ENCODE data around the gene C1orf74.
"Not testable (repeated sequence)": the region's sequence is repeated elsewhere in the genome, so short reads cannot be mapped to it uniquely, and the experiment has no call there.

Gene C1orf74

GRCh38 chr1:209793711-209794110 is 9.4 kb upstream of the C1orf74 start:
- not testable (repeated sequence) for H3K79me1 ChIP-seq (ENCODE audit: low read length); H3K36me3 ChIP-seq (ENCODE audit: control insufficient read depth, insufficient read depth, low read length); H2BK15ac ChIP-seq (replicated peaks; ENCODE audit: low read depth); DNase-seq; H4K5ac ChIP-seq (ENCODE audit: low read length); H3K4me1 ChIP-seq (ENCODE audit: control insufficient read depth, low read depth, low read length); H2BK120ac ChIP-seq (ENCODE audit: low read depth, low read length); H3K4ac ChIP-seq (ENCODE audit: low read depth, low read length); H4K8ac ChIP-seq (ENCODE audit: low read depth, low read length); H3K9ac ChIP-seq (ENCODE audit: low read length); H3K4me2 ChIP-seq (ENCODE audit: low read length); H3K79me2 ChIP-seq (ENCODE audit: control insufficient read depth, insufficient read depth, low read length); H2AK5ac ChIP-seq (ENCODE audit: low read length); H3K27me3 ChIP-seq (ENCODE audit: insufficient read depth, low read length, poor library complexity); H2BK5ac ChIP-seq (ENCODE audit: low read length); H3K27ac ChIP-seq (ENCODE audit: low read depth, low read length); H3K56ac ChIP-seq (ENCODE audit: low read length); H3K4me3 ChIP-seq (ENCODE audit: low read length); H3K23ac ChIP-seq (ENCODE audit: low read length); H3K18ac ChIP-seq (ENCODE audit: low read length)
- WGBS (ENCODE audit: extremely low coverage, insufficient coverage, low lambda C conversion rate) = no CpG with 5 or more reads among the region's 3 CpGs

GRCh38 chr1:209791920-209792319 is 7.6 kb upstream of the C1orf74 start:
- H3K36me3 ChIP-seq (ENCODE audit: control insufficient read depth, insufficient read depth, low read length) = no peaks in the 10 kb centered on the region
- H3K79me1 ChIP-seq (ENCODE audit: low read length) = no peaks in the 10 kb centered on the region
- H3K56ac ChIP-seq (ENCODE audit: low read length) = no peak overlapping the region
- no peaks in the 10 kb centered on the region for H3K79me2 ChIP-seq (ENCODE audit: control insufficient read depth, insufficient read depth, low read length)
- no peak overlapping the region for H3K9ac ChIP-seq (ENCODE audit: low read length)
- H3K27ac ChIP-seq (ENCODE audit: low read depth, low read length) = no peak overlapping the region
- H3K4me2 ChIP-seq (ENCODE audit: low read length) = no peak overlapping the region
- no peak overlapping the region for H3K4me3 ChIP-seq (ENCODE audit: low read length)
- no peak overlapping the region for H2BK5ac ChIP-seq (ENCODE audit: low read length)
- no peak overlapping the region for H3K4ac ChIP-seq (ENCODE audit: low read depth, low read length)
- H4K8ac ChIP-seq (ENCODE audit: low read depth, low read length) = no peak overlapping the region
- no peak overlapping the region for H2BK15ac ChIP-seq (replicated peaks; ENCODE audit: low read depth)
- H3K4me1 ChIP-seq (ENCODE audit: control insufficient read depth, low read depth, low read length) = no peaks in the 10 kb centered on the region
- no peak for DNase-seq
- no peak overlapping the region for H2AK5ac ChIP-seq (ENCODE audit: low read length)
- H4K5ac ChIP-seq (ENCODE audit: low read length) = no peak overlapping the region
- H3K18ac ChIP-seq (ENCODE audit: low read length) = no peak overlapping the region
- H2BK120ac ChIP-seq (ENCODE audit: low read depth, low read length) = no peak overlapping the region
- H3K23ac ChIP-seq (ENCODE audit: low read length) = no peak overlapping the region
- no CpG with 5 or more reads among the region's 1 CpG for WGBS (ENCODE audit: extremely low coverage, insufficient coverage, low lambda C conversion rate)
- no peaks in the 10 kb centered on the region for H3K27me3 ChIP-seq (ENCODE audit: insufficient read depth, low read length, poor library complexity)

GRCh38 chr1:209790286-209791193 is 6.2 kb upstream of the C1orf74 start:
- Histone ChIP-seq H4K5ac (ENCODE audit: low read length) (no peak overlapping the region), H2BK15ac (replicated peaks; ENCODE audit: low read depth) (no peak overlapping the region), H3K9ac (ENCODE audit: low read length) (no peak overlapping the region), H2BK120ac (ENCODE audit: low read depth, low read length) (no peak overlapping the region), H2BK5ac (ENCODE audit: low read length) (no peak overlapping the region), H3K79me1 (ENCODE audit: low read length) (no peaks in the 10 kb centered on the region), H3K4me2 (ENCODE audit: low read length) (no peak overlapping the region), H4K8ac (ENCODE audit: low read depth, low read length) (no peak overlapping the region), H3K36me3 (ENCODE audit: control insufficient read depth, insufficient read depth, low read length) (no peaks in the 10 kb centered on the region), H3K18ac (ENCODE audit: low read length) (no peak overlapping the region), H3K56ac (ENCODE audit: low read length) (no peak overlapping the region), H2AK5ac (ENCODE audit: low read length) (no peak overlapping the region), H3K4me3 (ENCODE audit: low read length) (no peak overlapping the region), H3K79me2 (ENCODE audit: control insufficient read depth, insufficient read depth, low read length) (no peaks in the 10 kb centered on the region), H3K27ac (ENCODE audit: low read depth, low read length) (no peak overlapping the region), H3K27me3 (ENCODE audit: insufficient read depth, low read length, poor library complexity) (no peaks in the 10 kb centered on the region), H3K23ac (ENCODE audit: low read length) (no peak overlapping the region), H3K4me1 (ENCODE audit: control insufficient read depth, low read depth, low read length) (no peaks in the 10 kb centered on the region), H3K4ac (ENCODE audit: low read depth, low read length) (no peak overlapping the region)
- no CpG with 5 or more reads among the region's 10 CpGs for WGBS (ENCODE audit: extremely low coverage, insufficient coverage, low lambda C conversion rate)
- peak; percentile 32 for DNase-seq

- Histone ChIP-seq H3K4me3 (ENCODE audit: low read length) (no peak overlapping the region), H2BK15ac (replicated peaks; ENCODE audit: low read depth) (no peak overlapping the region), H3K27me3 (ENCODE audit: insufficient read depth, low read length, poor library complexity) (no peaks in the 10 kb centered on the region), H3K36me3 (ENCODE audit: control insufficient read depth, insufficient read depth, low read length) (no peaks in the 10 kb centered on the region), H3K79me1 (ENCODE audit: low read length) (no peaks in the 10 kb centered on the region), H3K18ac (ENCODE audit: low read length) (no peak overlapping the region), H2BK120ac (ENCODE audit: low read depth, low read length) (no peak overlapping the region), H3K27ac (ENCODE audit: low read depth, low read length) (no peak overlapping the region), H3K56ac (ENCODE audit: low read length) (no peak overlapping the region), H3K4me2 (ENCODE audit: low read length) (no peak overlapping the region), H4K8ac (ENCODE audit: low read depth, low read length) (no peak overlapping the region), H2AK5ac (ENCODE audit: low read length) (no peak overlapping the region), H3K4ac (ENCODE audit: low read depth, low read length) (no peak overlapping the region), H3K23ac (ENCODE audit: low read length) (no peak overlapping the region), H3K4me1 (ENCODE audit: control insufficient read depth, low read depth, low read length) (no peaks in the 10 kb centered on the region), H3K79me2 (ENCODE audit: control insufficient read depth, insufficient read depth, low read length) (no peaks in the 10 kb centered on the region), H3K9ac (ENCODE audit: low read length) (no peak overlapping the region), H4K5ac (ENCODE audit: low read length) (no peak overlapping the region), H2BK5ac (ENCODE audit: low read length) (no peak overlapping the region)
- no peak for DNase-seq
- no CpG with 5 or more reads among the region's 1 CpG for WGBS (ENCODE audit: extremely low coverage, insufficient coverage, low lambda C conversion rate)
These were observed 4.9 kb upstream of the C1orf74 start for GRCh38 chr1:209789245-209789644.

- Histone ChIP-seq H3K9ac (ENCODE audit: low read length) (no peak overlapping the region), H3K27me3 (ENCODE audit: insufficient read depth, low read length, poor library complexity) (no peaks in the 10 kb centered on the region), H3K23ac (ENCODE audit: low read length) (no peak overlapping the region), H3K79me1 (ENCODE audit: low read length) (peaks cover 4% of the 10 kb centered on the region), H4K8ac (ENCODE audit: low read depth, low read length) (no peak overlapping the region), H3K4ac (ENCODE audit: low read depth, low read length) (no peak overlapping the region), H2BK15ac (replicated peaks; ENCODE audit: low read depth) (no peak overlapping the region), H3K4me1 (ENCODE audit: control insufficient read depth, low read depth, low read length) (no peaks in the 10 kb centered on the region), H3K4me3 (ENCODE audit: low read length) (no peak overlapping the region), H3K79me2 (ENCODE audit: control insufficient read depth, insufficient read depth, low read length) (no peaks in the 10 kb centered on the region), H2BK5ac (ENCODE audit: low read length) (no peak overlapping the region), H4K5ac (ENCODE audit: low read length) (no peak overlapping the region), H3K56ac (ENCODE audit: low read length) (no peak overlapping the region), H3K4me2 (ENCODE audit: low read length) (no peak overlapping the region), H3K27ac (ENCODE audit: low read depth, low read length) (no peak overlapping the region), H2AK5ac (ENCODE audit: low read length) (no peak overlapping the region), H3K36me3 (ENCODE audit: control insufficient read depth, insufficient read depth, low read length) (no peaks in the 10 kb centered on the region), H3K18ac (ENCODE audit: low read length) (no peak overlapping the region), H2BK120ac (ENCODE audit: low read depth, low read length) (no peak overlapping the region)
- DNase-seq = no peak
- WGBS (ENCODE audit: extremely low coverage, insufficient coverage, low lambda C conversion rate) = no CpG with 5 or more reads among the region's 2 CpGs
These were observed 3.2 kb upstream of the C1orf74 start for GRCh38 chr1:209787551-209787950.

- Histone ChIP-seq H3K4me2 (ENCODE audit: low read length) (no peak overlapping the region), H3K18ac (ENCODE audit: low read length) (no peak overlapping the region), H3K4me3 (ENCODE audit: low read length) (no peak overlapping the region), H2BK120ac (ENCODE audit: low read depth, low read length) (no peak overlapping the region), H3K9ac (ENCODE audit: low read length) (no peak overlapping the region), H3K23ac (ENCODE audit: low read length) (no peak overlapping the region), H2AK5ac (ENCODE audit: low read length) (no peak overlapping the region), H4K5ac (ENCODE audit: low read length) (no peak overlapping the region), H2BK5ac (ENCODE audit: low read length) (no peak overlapping the region), H3K79me2 (ENCODE audit: control insufficient read depth, insufficient read depth, low read length) (no peaks in the 10 kb centered on the region), H3K4me1 (ENCODE audit: control insufficient read depth, low read depth, low read length) (no peaks in the 10 kb centered on the region), H4K8ac (ENCODE audit: low read depth, low read length) (no peak overlapping the region), H3K36me3 (ENCODE audit: control insufficient read depth, insufficient read depth, low read length) (no peaks in the 10 kb centered on the region), H3K79me1 (ENCODE audit: low read length) (peaks cover 4% of the 10 kb centered on the region), H3K56ac (ENCODE audit: low read length) (no peak overlapping the region), H3K27me3 (ENCODE audit: insufficient read depth, low read length, poor library complexity) (no peaks in the 10 kb centered on the region), H3K27ac (ENCODE audit: low read depth, low read length) (no peak overlapping the region), H3K4ac (ENCODE audit: low read depth, low read length) (no peak overlapping the region), H2BK15ac (replicated peaks; ENCODE audit: low read depth) (no peak overlapping the region)
- no peak for DNase-seq
- WGBS (ENCODE audit: extremely low coverage, insufficient coverage, low lambda C conversion rate) = no CpG with 5 or more reads among the region's 4 CpGs
These were observed 1.8 kb upstream of the C1orf74 start for GRCh38 chr1:209786146-209786545.

Measured in mesendoderm (in vitro differentiated cells).